ENCODE results near the gene PAX6.

The PAX6 gene

GRCh38 chr11:31806186-31806927 lies 4.8 kb downstream of the PAX6 start:
- Histone ChIP-seq H3K9ac (ENCODE audit: insufficient read length, low read depth) (no peak overlapping the region), H3K9me3 (ENCODE audit: insufficient read depth, low read length) (no peaks in the 10 kb centered on the region), H3K4me1 (ENCODE audit: insufficient read depth, insufficient read length) (peaks cover 5% of the 10 kb centered on the region), H3K4me3 (ENCODE audit: insufficient read length, low read depth) (no peak overlapping the region), H3K27me3 (ENCODE audit: insufficient read depth, insufficient read length) (peaks cover 100% of the 10 kb centered on the region), H3K36me3 (ENCODE audit: insufficient read depth, insufficient read length, low read length) (no peaks in the 10 kb centered on the region)
- TF ChIP-seq SUZ12 (IDR thresholded peaks at IDR 0.05; ENCODE audit: extremely low read depth, insufficient read depth, insufficient read length) (peak; percentile 35), ZNF274 (IDR thresholded peaks at IDR 0.05; ENCODE audit: low read depth, low read length) (no peak)
- DNase-seq (ENCODE audit: low read depth, low spot score): no peak

DNA sequence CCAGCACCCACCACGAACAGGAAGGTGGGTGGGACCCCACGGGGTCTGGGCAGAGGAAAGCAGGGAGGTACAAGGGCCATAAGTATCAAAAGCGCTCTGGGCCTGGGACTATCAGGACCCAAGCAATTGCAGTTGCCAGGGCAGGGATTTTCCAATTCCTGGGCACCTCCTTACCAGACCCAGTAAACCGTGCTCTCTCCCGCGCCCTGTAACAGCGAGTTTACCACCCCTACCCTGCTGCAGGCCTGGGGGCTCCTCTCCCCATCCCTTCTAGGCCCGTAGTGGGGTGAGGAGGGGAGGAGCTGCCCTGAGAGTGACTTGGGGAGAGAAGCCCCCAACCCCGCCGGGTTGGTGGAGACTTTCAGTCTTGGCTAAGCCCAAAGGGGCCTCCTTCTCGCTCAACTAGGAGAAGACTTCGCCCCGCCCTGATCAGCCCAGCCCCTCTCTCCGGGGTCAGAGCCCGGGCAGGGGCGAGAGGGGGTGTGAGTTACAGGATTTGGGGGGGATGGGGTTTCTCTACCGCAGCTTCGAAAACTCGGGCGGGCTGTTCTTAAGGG lies 5.4 kb downstream of the PAX6 start:
- no peak for DNase-seq (ENCODE audit: low read depth, low spot score)
- H3K27me3 ChIP-seq (ENCODE audit: insufficient read depth, insufficient read length): peaks cover 100% of the 10 kb centered on the region
- H3K4me3 ChIP-seq (ENCODE audit: insufficient read length, low read depth): peak overlapping the region; percentile 21
- H3K4me1 ChIP-seq (ENCODE audit: insufficient read depth, insufficient read length): peaks cover 5% of the 10 kb centered on the region
- H3K36me3 ChIP-seq (ENCODE audit: insufficient read depth, insufficient read length, low read length): no peaks in the 10 kb centered on the region
- no peak overlapping the region for H3K9ac ChIP-seq (ENCODE audit: insufficient read length, low read depth)
- no peaks in the 10 kb centered on the region for H3K9me3 ChIP-seq (ENCODE audit: insufficient read depth, low read length)
- TF ChIP-seq SUZ12 (IDR thresholded peaks at IDR 0.05; ENCODE audit: extremely low read depth, insufficient read depth, insufficient read length) (peak; percentile 12), ZNF274 (IDR thresholded peaks at IDR 0.05; ENCODE audit: low read depth, low read length) (no peak)

DNA sequence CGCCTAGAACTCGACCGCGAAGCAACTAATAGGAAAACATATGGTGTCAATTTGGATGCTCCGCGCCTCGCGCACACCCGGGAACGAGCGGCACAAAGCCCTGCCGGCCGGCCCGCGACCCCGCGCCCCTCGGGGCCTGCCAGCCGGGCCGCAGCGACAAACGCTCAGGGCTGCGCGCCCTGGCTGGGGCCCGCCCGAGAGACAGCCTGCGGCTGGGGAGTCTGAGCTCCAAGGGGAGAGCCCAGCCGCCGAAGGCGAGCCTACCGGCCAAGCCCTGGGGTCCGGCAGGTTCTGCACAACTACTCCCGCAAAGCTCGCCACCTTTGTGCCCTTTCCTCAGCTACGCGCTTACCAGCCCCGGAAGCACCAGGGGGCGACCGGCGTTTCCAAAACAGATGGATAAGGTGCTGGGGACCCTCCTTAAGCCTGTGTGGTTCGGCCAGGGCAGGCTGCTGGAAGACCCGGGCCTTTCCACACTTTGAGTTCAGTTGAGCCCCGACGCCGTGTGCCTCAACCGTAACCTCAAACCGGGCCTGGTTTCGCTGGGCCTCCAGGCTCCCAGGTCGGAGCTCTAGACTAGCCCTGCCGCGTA lies 6.0 kb downstream of the PAX6 start:
- no peak for TF ChIP-seq SUZ12 (IDR thresholded peaks at IDR 0.05; ENCODE audit: extremely low read depth, insufficient read depth, insufficient read length)
- no peak for TF ChIP-seq ZNF274 (IDR thresholded peaks at IDR 0.05; ENCODE audit: low read depth, low read length)
- TF ChIP-seq YY1 (IDR thresholded peaks at IDR 0.05; ENCODE audit: insufficient read depth, insufficient read length): no peak
- Histone ChIP-seq H3K9ac (ENCODE audit: insufficient read length, low read depth) (no peak overlapping the region), H3K9me3 (ENCODE audit: insufficient read depth, low read length) (no peaks in the 10 kb centered on the region), H3K36me3 (ENCODE audit: insufficient read depth, insufficient read length, low read length) (no peaks in the 10 kb centered on the region), H3K27me3 (ENCODE audit: insufficient read depth, insufficient read length) (peaks cover 100% of the 10 kb centered on the region), H3K4me1 (ENCODE audit: insufficient read depth, insufficient read length) (peaks cover 5% of the 10 kb centered on the region), H3K4me3 (ENCODE audit: insufficient read length, low read depth) (peak overlapping the region; percentile 21)
- DNase-seq (ENCODE audit: low read depth, low spot score): no peak

DNA sequence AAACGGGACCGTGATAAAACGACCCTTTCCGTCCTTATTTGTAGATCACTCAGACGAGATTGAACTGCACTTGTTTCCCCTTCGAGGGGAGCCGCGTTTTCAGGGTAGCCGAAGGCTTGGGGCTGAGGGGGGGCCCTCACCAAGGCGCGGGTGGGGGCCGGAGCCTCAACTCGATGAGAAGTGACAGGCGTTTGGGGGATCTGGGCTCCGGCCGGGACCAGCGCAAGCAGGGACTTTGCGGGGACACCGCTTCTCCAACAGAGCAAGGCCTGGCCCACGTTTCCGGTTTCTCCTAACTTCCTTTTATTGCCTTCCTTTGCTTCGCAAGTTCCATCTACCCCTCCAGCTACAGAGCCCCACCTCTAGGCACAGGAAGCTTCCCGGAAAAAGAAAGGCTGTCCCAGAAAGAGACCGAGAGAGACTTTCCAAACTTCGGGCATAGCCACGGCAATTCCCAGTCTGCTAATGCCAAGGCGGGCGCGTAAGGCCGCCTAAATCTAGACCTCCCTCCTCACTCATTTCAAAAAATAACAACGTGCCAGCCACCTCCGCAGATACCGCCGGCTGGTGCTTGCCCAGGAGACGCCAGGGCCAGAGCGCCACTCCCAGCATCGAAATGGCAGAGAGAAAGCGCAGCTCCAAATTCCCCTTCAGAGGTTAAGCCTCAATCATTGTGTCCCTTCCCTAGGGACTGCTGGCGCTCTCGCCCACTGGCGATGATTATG lies 6.6 kb downstream of the PAX6 start:
- Histone ChIP-seq H3K9ac (ENCODE audit: insufficient read length, low read depth) (no peak overlapping the region), H3K36me3 (ENCODE audit: insufficient read depth, insufficient read length, low read length) (no peaks in the 10 kb centered on the region), H3K9me3 (ENCODE audit: insufficient read depth, low read length) (no peaks in the 10 kb centered on the region), H3K27me3 (ENCODE audit: insufficient read depth, insufficient read length) (peaks cover 100% of the 10 kb centered on the region), H3K4me1 (ENCODE audit: insufficient read depth, insufficient read length) (peaks cover 2% of the 10 kb centered on the region), H3K4me3 (ENCODE audit: insufficient read length, low read depth) (no peak overlapping the region)
- DNase-seq (ENCODE audit: low read depth, low spot score): no peak
- no peak for TF ChIP-seq ZNF274 (IDR thresholded peaks at IDR 0.05; ENCODE audit: low read depth, low read length)

- Histone ChIP-seq H3K27me3 (ENCODE audit: insufficient read depth, insufficient read length) (peaks cover 100% of the 10 kb centered on the region), H3K4me1 (ENCODE audit: insufficient read depth, insufficient read length) (peaks cover 2% of the 10 kb centered on the region), H3K9me3 (ENCODE audit: insufficient read depth, low read length) (no peaks in the 10 kb centered on the region), H3K9ac (ENCODE audit: insufficient read length, low read depth) (no peak overlapping the region), H3K4me3 (ENCODE audit: insufficient read length, low read depth) (no peak overlapping the region), H3K36me3 (ENCODE audit: insufficient read depth, insufficient read length, low read length) (no peaks in the 10 kb centered on the region)
- no peak for DNase-seq (ENCODE audit: low read depth, low spot score)
- TF ChIP-seq YY1 (IDR thresholded peaks at IDR 0.05; ENCODE audit: insufficient read depth, insufficient read length) (no peak), SUZ12 (IDR thresholded peaks at IDR 0.05; ENCODE audit: extremely low read depth, insufficient read depth, insufficient read length) (peak; percentile 26), ZNF274 (IDR thresholded peaks at IDR 0.05; ENCODE audit: low read depth, low read length) (no peak)
These were observed 7.3 kb downstream of the PAX6 start for GRCh38 chr11:31803813-31804311.

DNA sequence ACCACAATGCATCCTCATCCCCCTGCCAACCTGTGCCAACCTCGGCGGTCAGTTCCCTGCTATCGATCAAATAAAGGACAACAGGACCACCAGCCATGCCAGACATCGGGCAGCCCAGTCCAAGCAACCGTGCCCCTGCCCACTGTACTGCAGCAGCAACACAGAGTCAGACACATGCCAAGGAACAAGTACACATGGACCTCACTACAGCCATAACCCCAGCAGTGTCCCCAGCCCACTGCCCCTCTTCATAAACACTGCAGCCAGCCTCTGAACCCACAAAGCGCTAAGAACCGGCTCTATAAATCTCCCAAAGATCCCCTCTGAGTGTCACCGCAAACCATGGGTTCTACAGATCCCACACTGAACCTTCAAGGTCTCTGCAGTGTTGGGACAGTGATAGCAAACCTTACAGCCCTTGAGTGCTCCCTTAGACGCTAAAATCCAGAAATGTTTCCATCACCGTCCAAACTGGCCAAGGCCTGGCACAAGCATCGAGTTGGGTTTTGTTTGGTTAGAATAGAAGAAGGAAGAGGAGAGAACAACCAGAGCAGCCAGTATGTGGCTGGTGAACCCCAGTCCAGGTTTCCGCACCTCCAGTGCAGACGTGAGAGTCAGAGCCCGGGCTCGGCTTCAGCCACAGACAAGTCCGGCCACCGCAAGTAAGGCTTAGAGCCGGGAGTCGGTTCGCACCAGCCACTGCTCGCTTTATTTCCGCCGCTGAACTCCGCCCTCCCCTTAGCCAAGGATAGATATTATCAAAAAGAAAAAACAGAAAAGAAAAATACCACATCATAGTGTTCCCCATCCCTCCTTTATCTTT lies 7.9 kb downstream of the PAX6 start:
- peaks cover 100% of the 10 kb centered on the region for H3K27me3 ChIP-seq (ENCODE audit: insufficient read depth, insufficient read length)
- no peak for TF ChIP-seq YY1 (IDR thresholded peaks at IDR 0.05; ENCODE audit: insufficient read depth, insufficient read length)
- TF ChIP-seq SUZ12 (IDR thresholded peaks at IDR 0.05; ENCODE audit: extremely low read depth, insufficient read depth, insufficient read length): peak; percentile 85
- no peaks in the 10 kb centered on the region for H3K9me3 ChIP-seq (ENCODE audit: insufficient read depth, low read length)
- no peak overlapping the region for H3K9ac ChIP-seq (ENCODE audit: insufficient read length, low read depth)
- DNase-seq (ENCODE audit: low read depth, low spot score): no peak
- H3K36me3 ChIP-seq (ENCODE audit: insufficient read depth, insufficient read length, low read length): no peaks in the 10 kb centered on the region
- H3K4me1 ChIP-seq (ENCODE audit: insufficient read depth, insufficient read length): peaks cover 2% of the 10 kb centered on the region
- no peak overlapping the region for H3K4me3 ChIP-seq (ENCODE audit: insufficient read length, low read depth)
